ENCODE results near the gene PTGES3L.

- no peak for TF ChIP-seq RAD21 (IDR thresholded peaks at IDR 0.05; ENCODE audit: low read depth)
- no peak for TF ChIP-seq POLR2A (IDR thresholded peaks at IDR 0.05; ENCODE audit: borderline replicate concordance, extremely low read depth, insufficient read depth, insufficient read length)
- TF ChIP-seq CTCF (IDR thresholded peaks at IDR 0.05 in 2 of 3, conservative IDR thresholded peaks at IDR 0.05 in 1 of 3; ENCODE audit: borderline replicate concordance in 1 of 3, insufficient read depth in 1 of 3, low read depth in 2 of 3, low read length in 2 of 3): no peak
- TF ChIP-seq EZH2phosphoT487 (IDR thresholded peaks at IDR 0.05; ENCODE audit: borderline replicate concordance): no peak
- TF ChIP-seq ZNF274 (IDR thresholded peaks at IDR 0.05; ENCODE audit: low read depth, low read length): no peak
- TF ChIP-seq ZBTB33 (IDR thresholded peaks at IDR 0.05; ENCODE audit: extremely low read depth, insufficient replicate concordance, low read length): no peak
These were observed 17.6 kb upstream of the PTGES3L start for GRCh38 chr17:42997390-42997983.

Data from HCT116 (cell line).